ENCODE measurements around the gene TFDP2.

- TF ChIP-seq GATA2 (IDR thresholded peaks at IDR 0.05; ENCODE audit: low read depth, low read length): no peak
- no peak for TF ChIP-seq GATA3 (IDR thresholded peaks at IDR 0.05; ENCODE audit: low read depth, low read length)
Observed at GRCh38 chr3:142026333-142026732, 123.0 kb downstream of the TFDP2 start.
